ENCODE measurements around the gene NFKBIL1. TPM values are rescaled to one million over a fixed set of nuclear protein-coding genes. Genes with fewer than 3 reads are reported as not detected.

NFKBIL1 gene
- total RNA-seq, 1 donor, result 12.5 TPM

DNA sequence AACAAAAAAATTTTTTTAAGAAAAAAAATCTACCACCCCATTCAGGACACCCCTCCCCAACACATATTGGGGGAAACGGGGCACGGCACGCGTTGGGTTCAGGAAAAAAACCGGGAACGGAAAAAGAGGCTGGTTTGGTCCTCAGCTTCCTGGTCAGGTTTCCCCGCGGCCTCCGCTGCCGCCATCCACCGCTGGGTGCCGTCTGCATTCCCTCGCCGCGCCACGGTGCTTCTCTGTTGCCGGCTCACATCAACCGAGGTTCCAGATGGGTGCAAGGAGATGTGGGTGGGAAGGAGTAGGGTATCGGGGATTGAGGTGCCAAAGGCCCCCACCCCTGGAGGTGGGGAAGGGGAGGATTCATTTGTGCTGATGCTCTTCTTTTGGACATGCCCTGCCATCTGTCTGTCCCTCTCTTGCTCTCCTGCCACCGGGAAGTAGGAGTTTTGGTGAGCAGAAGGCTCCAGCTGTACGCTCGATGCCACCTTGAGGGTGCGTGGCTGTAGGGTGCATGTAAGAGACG, 12.8 kb upstream of the NFKBIL1 start:
- TF ChIP-seq, protein P1, sequence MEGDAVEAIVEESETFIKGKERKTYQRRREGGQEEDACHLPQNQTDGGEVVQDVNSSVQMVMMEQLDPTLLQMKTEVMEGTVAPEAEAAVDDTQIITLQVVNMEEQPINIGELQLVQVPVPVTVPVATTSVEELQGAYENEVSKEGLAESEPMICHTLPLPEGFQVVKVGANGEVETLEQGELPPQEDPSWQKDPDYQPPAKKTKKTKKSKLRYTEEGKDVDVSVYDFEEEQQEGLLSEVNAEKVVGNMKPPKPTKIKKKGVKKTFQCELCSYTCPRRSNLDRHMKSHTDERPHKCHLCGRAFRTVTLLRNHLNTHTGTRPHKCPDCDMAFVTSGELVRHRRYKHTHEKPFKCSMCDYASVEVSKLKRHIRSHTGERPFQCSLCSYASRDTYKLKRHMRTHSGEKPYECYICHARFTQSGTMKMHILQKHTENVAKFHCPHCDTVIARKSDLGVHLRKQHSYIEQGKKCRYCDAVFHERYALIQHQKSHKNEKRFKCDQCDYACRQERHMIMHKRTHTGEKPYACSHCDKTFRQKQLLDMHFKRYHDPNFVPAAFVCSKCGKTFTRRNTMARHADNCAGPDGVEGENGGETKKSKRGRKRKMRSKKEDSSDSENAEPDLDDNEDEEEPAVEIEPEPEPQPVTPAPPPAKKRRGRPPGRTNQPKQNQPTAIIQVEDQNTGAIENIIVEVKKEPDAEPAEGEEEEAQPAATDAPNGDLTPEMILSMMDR (IDR thresholded peaks at IDR 0.05; ENCODE audit: insufficient read depth, low read depth, low read length), result no peak
- no peak overlapping the region for H3K4me3 ChIP-seq (ENCODE audit: low read depth, low read length)
- no peak for DNase-seq (ENCODE audit: low read depth)

DNA sequence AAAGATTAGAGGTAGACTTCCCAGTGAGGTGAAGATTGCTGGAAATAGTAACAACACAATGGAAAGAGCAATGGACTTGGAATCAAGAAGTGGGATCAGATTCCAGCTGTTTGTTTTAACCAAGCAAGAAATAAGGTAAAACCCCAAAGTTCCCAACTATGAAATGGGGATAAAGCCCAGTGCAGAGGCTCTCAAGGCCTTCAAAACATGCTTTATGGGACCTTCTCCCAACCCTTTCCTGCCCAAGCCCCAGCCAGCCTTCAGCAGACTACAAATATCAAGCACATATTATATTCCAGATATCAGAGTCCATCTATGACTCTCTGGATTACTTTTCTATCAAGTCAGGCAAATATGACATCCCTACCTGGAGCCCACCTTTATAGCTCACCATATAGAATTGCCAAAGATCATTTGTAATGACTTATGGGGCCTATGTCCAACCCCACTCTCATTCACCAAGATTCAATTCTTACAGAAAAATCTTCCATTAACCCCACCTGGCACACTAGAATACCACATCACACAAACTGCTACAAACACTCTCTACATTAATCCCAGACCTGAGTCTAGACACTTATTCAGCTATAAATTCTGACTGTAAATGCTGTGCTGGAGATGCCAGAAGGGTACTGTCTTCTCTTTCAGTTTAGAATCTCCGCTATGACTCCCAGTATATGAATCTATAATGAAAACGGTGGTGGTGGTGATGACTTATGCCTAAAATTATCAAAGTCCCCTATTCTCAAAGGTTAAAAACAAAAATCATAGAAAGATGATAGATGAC, 11.7 kb upstream of the NFKBIL1 start:
- TF ChIP-seq, protein P1 (IDR thresholded peaks at IDR 0.05; ENCODE audit: insufficient read depth, low read depth, low read length), result no peak
- no peak overlapping the region for H3K4me3 ChIP-seq (ENCODE audit: low read depth, low read length)
- no peak for DNase-seq (ENCODE audit: low read depth)

DNA sequence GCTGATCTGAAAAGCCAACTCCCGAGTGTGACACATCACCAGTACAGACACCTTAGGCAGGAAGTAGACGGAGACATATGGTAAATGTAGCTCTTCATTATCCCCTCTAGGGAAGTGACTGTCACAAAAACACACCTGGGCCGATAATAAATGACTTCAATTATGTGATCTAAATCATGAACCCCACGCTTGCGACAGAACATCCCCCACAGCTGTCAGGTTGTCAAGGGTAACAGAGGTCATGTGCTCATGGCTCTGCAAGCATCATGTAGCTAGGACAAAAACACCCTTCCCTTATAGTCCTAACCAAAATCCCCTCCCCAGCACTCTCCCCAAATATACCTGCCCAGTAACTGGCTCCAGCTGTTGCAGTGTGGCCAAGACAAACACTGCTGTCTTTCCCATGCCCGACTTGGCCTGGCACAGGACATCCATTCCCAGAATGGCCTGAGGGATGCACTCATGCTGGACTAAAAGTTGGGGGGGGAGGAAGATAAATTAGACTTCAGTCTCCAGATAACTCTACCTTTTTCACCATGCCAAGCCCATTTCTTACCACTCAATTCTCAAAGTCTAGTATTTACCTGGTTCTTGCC, 8.5 kb upstream of the NFKBIL1 start:
- TF ChIP-seq, protein P1 (IDR thresholded peaks at IDR 0.05; ENCODE audit: insufficient read depth, low read depth, low read length), result no peak
- DNase-seq (ENCODE audit: low read depth), result no peak
- H3K4me3 ChIP-seq (ENCODE audit: low read depth, low read length), result peak overlapping the region; percentile 73

DNA sequence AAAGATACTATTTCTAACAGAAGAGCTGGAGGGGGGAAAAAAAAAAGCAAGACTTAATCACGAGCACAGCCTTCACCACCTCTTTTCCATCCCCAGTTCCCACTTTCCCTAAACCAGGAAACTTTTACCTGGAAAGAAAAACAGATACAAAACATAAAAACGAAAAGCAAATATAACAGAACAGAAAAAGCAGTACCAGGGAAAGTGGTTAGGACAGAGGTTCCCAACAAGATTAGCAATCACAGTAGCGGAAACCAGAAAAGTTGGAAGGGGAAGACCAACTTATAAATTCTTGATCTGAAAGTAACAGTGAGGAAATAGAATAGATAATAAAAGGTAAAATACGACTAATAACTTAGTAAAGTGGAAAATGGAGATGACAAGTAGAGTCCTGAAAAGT, 6.8 kb upstream of the NFKBIL1 start:
- TF ChIP-seq, protein P1 (IDR thresholded peaks at IDR 0.05; ENCODE audit: insufficient read depth, low read depth, low read length), result no peak
- no peak for DNase-seq (ENCODE audit: low read depth)
- peak overlapping the region; percentile 73 for H3K4me3 ChIP-seq (ENCODE audit: low read depth, low read length)

DNA sequence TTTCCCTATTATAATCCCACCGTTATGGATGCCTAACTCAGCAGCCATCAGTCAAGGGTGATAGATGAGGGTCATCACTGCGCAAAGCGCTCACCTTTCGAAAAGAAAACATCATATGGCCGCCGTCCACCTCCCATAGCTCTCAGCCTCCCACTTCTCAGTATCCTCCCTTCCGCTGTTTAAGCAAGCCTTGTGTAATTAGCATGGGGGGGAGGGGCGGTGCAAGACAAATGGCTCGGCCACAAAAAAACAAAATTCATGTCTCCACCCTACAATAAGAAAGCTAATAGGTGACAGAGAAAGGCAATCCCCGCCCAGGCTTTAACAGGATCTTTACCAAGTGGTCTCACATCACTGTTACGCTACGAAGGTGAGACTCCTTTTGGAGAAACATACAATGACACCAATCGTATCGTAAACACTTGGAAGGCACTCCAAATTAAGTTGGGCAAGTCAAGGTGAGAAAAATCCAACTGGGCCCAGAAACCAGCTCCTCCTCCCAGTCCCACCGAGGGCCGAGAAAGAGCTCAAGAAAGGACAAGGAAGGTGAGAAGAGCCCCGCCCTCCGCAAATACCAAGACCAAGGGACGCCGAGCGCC, 6.2 kb upstream of the NFKBIL1 start:
- H3K4me3 ChIP-seq (ENCODE audit: low read depth, low read length), result peak overlapping the region; percentile 73
- TF ChIP-seq, protein P1 (IDR thresholded peaks at IDR 0.05; ENCODE audit: insufficient read depth, low read depth, low read length), result no peak
- DNase-seq (ENCODE audit: low read depth), result peak; percentile 76

DNA sequence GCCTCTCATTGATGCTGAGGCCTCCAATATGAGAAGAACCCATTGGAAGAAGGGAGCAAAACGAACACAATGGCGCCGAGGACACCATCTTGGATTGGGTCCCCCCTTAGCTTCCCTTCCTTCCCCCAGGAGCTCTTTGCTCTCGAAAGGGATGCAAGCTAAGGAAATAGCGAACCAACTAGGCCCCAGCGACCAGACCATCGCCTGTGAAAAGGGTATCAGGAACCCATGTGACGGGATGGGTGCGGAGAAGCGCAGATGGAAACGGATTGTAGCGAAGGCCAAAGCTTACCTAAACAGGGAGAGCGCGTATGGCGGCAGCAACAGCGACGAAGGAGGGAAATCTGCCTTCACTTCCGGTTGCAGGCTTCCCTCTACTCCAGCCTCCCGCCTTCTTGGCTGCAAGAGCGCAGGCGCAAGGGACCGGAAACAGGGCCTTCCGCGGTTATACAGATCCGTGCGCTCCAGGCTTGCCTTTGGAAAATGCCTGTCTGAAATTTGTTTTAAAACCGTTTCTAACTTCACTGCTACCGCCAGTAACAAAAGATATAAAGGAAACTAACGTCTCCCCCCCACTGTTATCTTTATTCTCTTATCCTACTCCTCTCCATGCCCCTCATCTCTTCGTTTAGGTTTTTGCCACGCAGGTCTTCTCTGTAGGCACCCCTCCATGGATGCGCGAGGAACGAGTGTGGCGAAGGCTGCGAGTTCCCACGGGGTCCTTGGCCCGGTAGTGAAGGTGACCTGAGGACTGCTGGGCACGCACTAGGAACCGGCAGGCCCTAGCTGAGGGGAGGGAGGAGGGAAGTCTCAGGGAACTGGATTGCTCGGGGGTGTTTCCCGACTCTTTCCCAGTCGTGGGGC, 5.5 kb upstream of the NFKBIL1 start, which contains the start of gene DDX39B:
Gene DDX39B (minus strand): TSS at position 346 of the 864 bp plus-strand sequence. CDS start 1,471 bp downstream, outside the sequence.
- TF ChIP-seq, protein P1 (IDR thresholded peaks at IDR 0.05; ENCODE audit: insufficient read depth, low read depth, low read length), result no peak
- peak; percentile 99 for DNase-seq (ENCODE audit: low read depth)
- H3K4me3 ChIP-seq (ENCODE audit: low read depth, low read length), result peak within 1 kb of the TSS; percentile 73
